ENCODE results near the gene COL15A1. TPM values are rescaled to one million over a fixed set of nuclear protein-coding genes. Genes with fewer than 3 reads are reported as not detected.
A peak's percentile ranks its signal among the peaks of the same experiment; 100 is the strongest.

The COL15A1 gene
- total RNA-seq, 4 donors from 2014 or later, result 1.4 to 16.5 (median 5.6) TPM

- no peak for DNase-seq
- Histone ChIP-seq H3K4me1 (peaks cover 0 to under 1% (median 0%) of the 10 kb centered on the region in 4 donors), H3K27ac (peak overlapping the region in 1 of 4 donors; percentile 66), H3K4me3 (no peak overlapping the region), H3K27me3 (no peaks in the 10 kb centered on the region), H3K36me3 (no peaks in the 10 kb centered on the region), H3K9me3 (no peaks in the 10 kb centered on the region)
- TF ChIP-seq CTCF (IDR thresholded peaks at IDR 0.05) (no peak), POLR2A (IDR thresholded peaks at IDR 0.05) (no peak)
These were observed 11.6 kb downstream of the COL15A1 start for GRCh38 chr9:98955259-98955658.

- Histone ChIP-seq H3K36me3 (no peaks in the 10 kb centered on the region), H3K9me3 (no peaks in the 10 kb centered on the region), H3K4me1 (peaks cover 0 to 6% (median 0%) of the 10 kb centered on the region in 4 donors), H3K27ac (peak overlapping the region in 3 of 4 donors; percentile 27 to 85 (median 49)), H3K4me3 (no peak overlapping the region), H3K27me3 (no peaks in the 10 kb centered on the region)
- TF ChIP-seq POLR2A (IDR thresholded peaks at IDR 0.05) (no peak), CTCF (IDR thresholded peaks at IDR 0.05) (no peak)
- no peak for DNase-seq
These were observed 14.1 kb downstream of the COL15A1 start for GRCh38 chr9:98957826-98958225.

- no peak for TF ChIP-seq CTCF (IDR thresholded peaks at IDR 0.05)
- TF ChIP-seq POLR2A (IDR thresholded peaks at IDR 0.05), result no peak
- no peaks in the 10 kb centered on the region for H3K9me3 ChIP-seq
- H3K36me3 ChIP-seq, result no peaks in the 10 kb centered on the region
- DNase-seq, result no peak
- H3K27ac ChIP-seq, result peak overlapping the region in 3 of 4 donors; percentile 27 to 85 (median 49)
- H3K4me1 ChIP-seq, result peaks cover 0 to 6% (median 0%) of the 10 kb centered on the region in 4 donors
- no peak overlapping the region for H3K4me3 ChIP-seq
- H3K27me3 ChIP-seq, result no peaks in the 10 kb centered on the region
These were observed 14.7 kb downstream of the COL15A1 start for GRCh38 chr9:98958271-98958984.

GRCh38 chr9:98960409-98960808 is 16.7 kb downstream of the COL15A1 start:
- no peak for DNase-seq
- Histone ChIP-seq H3K4me3 (no peak overlapping the region), H3K27ac (peak overlapping the region in 1 of 4 donors; percentile 85), H3K4me1 (peaks cover 0 to 6% (median 0%) of the 10 kb centered on the region in 4 donors), H3K9me3 (no peaks in the 10 kb centered on the region), H3K36me3 (no peaks in the 10 kb centered on the region), H3K27me3 (no peaks in the 10 kb centered on the region)
- TF ChIP-seq CTCF (IDR thresholded peaks at IDR 0.05) (no peak), POLR2A (IDR thresholded peaks at IDR 0.05) (no peak)

GRCh38 chr9:98961513-98962180 is 17.9 kb downstream of the COL15A1 start:
- H3K9me3 ChIP-seq, result no peaks in the 10 kb centered on the region
- no peak for DNase-seq
- peaks cover 0 to 6% (median 0%) of the 10 kb centered on the region in 4 donors for H3K4me1 ChIP-seq
- H3K27ac ChIP-seq, result peak overlapping the region in 1 of 4 donors; percentile 85
- H3K36me3 ChIP-seq, result no peaks in the 10 kb centered on the region
- H3K27me3 ChIP-seq, result no peaks in the 10 kb centered on the region
- no peak overlapping the region for H3K4me3 ChIP-seq
- TF ChIP-seq POLR2A (IDR thresholded peaks at IDR 0.05), result no peak
- no peak for TF ChIP-seq CTCF (IDR thresholded peaks at IDR 0.05)

Data from Peyer's patch (tissue), 4 donors.